ENCODE data around the gene REV3L. TPM values are rescaled to one million over a fixed set of nuclear protein-coding genes. Genes with fewer than 3 reads are reported as not detected.
A peak's percentile ranks its signal among the peaks of the same experiment; 100 is the strongest.

The REV3L gene
- total and polyA plus RNA-seq, 2 of the 13 experiments (the other 11 are each of a cell fraction or from before 2014, with no cell fraction given), result 12.8 to 31.3 TPM

DNA sequence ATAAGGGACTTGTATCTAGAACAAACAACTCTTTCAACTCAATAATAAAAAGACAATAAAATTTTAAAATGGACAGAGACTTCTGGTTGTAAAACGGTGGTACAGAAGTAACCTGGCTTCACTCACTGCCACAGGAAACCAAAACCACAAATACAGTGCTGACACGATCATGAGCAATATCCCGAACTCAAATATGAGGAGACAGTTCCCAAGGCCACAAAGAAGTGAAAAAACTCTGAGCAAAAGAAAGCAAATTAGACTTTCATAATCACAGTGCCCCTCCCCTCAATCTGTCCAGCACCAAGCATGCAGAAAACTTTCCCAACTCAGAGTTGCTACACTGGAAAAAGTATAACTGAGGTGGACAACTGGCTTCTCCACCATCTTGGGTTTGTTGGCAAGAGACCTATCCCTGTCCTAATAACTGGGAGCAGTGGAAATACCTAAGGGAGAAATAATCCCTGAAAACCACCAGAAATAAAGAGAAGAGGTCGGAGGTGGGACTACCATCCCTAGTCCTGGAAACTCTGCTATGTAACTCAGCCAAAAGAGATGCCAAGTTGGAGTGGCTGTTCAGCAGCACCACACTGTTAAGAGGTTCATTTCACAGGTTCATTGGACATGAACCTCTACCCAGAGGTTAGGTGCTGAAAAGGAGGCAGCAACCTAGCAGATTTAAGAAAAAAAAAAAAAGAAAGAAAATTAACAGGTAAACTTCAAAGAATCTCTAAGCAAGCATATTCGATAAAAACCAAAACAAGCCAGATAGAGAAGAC lies 55.5 kb downstream of the REV3L start (continued):
- TF ChIP-seq GABPB1 (CRISPR knock-in tag; IDR thresholded peaks at IDR 0.05) (no peak), MIER3 (CRISPR knock-in tag; IDR thresholded peaks at IDR 0.05; ENCODE audit: borderline replicate concordance) (no peak), ZNF333 (CRISPR knock-in tag; IDR thresholded peaks at IDR 0.05; ENCODE audit: borderline replicate concordance) (no peak), ZNF354B (CRISPR knock-in tag; IDR thresholded peaks at IDR 0.05) (0 out of 2 replicates have a peak, but pooled peaks have one; percentile 64), SP1 (IDR thresholded peaks at IDR 0.05) (no peak), SP1 (CRISPR knock-in tag; IDR thresholded peaks at IDR 0.05) (no peak), ZNF136 (CRISPR knock-in tag; IDR thresholded peaks at IDR 0.05; ENCODE audit: low read depth) (no peak), RNF2 (conservative IDR thresholded peaks at IDR 0.05; ENCODE audit: low read depth) (no peak), KMT2B (CRISPR knock-in tag; IDR thresholded peaks at IDR 0.05) (peak; percentile 58; the same call in 1 of the 2 replicates), TRIM24 (CRISPR knock-in tag; IDR thresholded peaks at IDR 0.05) (no peak), SRSF1 (optimal IDR thresholded peaks at IDR 0.05; ENCODE audit: low read depth, low read length) (no peak), HMG20B (CRISPR knock-in tag; conservative IDR thresholded peaks at IDR 0.05) (no peak), ZMAT3 (CRISPR knock-in tag; conservative IDR thresholded peaks at IDR 0.05) (no peak), RBM22 (optimal IDR thresholded peaks at IDR 0.05; ENCODE audit: low read length) (peak; percentile 31), CCDC6 (CRISPR knock-in tag; IDR thresholded peaks at IDR 0.05) (no peak), ZFP1 (CRISPR knock-in tag; IDR thresholded peaks at IDR 0.05) (no peak), CBX1 (IDR thresholded peaks at IDR 0.05; ENCODE audit: low read depth) (no peak), MATR3 (CRISPR knock-in tag; IDR thresholded peaks at IDR 0.05) (no peak), ZNF12 (CRISPR knock-in tag; IDR thresholded peaks at IDR 0.05) (0 out of 2 replicates have a peak, but pooled peaks have one; percentile 46), EHMT2 (IDR thresholded peaks at IDR 0.05; ENCODE audit: borderline replicate concordance, low read depth, low read length) (peak; percentile 85), ZNF652 (CRISPR knock-in tag; IDR thresholded peaks at IDR 0.05; ENCODE audit: borderline replicate concordance, low read depth) (no peak)
- TF ChIP-seq, protein P1, sequence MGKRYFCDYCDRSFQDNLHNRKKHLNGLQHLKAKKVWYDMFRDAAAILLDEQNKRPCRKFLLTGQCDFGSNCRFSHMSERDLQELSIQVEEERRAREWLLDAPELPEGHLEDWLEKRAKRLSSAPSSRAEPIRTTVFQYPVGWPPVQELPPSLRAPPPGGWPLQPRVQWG (CRISPR knock-in tag; IDR thresholded peaks at IDR 0.05; ENCODE audit: borderline replicate concordance, low read depth), result no peak
- TF ChIP-seq, protein P2, sequence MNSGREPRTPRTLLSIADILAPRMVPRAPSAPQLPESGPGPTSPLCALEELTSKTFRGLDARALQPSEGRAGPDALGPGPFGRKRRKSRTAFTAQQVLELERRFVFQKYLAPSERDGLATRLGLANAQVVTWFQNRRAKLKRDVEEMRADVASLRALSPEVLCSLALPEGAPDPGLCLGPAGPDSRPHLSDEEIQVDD (CRISPR knock-in tag; IDR thresholded peaks at IDR 0.05; ENCODE audit: borderline replicate concordance), result no peak
- TF ChIP-seq, protein P3, sequence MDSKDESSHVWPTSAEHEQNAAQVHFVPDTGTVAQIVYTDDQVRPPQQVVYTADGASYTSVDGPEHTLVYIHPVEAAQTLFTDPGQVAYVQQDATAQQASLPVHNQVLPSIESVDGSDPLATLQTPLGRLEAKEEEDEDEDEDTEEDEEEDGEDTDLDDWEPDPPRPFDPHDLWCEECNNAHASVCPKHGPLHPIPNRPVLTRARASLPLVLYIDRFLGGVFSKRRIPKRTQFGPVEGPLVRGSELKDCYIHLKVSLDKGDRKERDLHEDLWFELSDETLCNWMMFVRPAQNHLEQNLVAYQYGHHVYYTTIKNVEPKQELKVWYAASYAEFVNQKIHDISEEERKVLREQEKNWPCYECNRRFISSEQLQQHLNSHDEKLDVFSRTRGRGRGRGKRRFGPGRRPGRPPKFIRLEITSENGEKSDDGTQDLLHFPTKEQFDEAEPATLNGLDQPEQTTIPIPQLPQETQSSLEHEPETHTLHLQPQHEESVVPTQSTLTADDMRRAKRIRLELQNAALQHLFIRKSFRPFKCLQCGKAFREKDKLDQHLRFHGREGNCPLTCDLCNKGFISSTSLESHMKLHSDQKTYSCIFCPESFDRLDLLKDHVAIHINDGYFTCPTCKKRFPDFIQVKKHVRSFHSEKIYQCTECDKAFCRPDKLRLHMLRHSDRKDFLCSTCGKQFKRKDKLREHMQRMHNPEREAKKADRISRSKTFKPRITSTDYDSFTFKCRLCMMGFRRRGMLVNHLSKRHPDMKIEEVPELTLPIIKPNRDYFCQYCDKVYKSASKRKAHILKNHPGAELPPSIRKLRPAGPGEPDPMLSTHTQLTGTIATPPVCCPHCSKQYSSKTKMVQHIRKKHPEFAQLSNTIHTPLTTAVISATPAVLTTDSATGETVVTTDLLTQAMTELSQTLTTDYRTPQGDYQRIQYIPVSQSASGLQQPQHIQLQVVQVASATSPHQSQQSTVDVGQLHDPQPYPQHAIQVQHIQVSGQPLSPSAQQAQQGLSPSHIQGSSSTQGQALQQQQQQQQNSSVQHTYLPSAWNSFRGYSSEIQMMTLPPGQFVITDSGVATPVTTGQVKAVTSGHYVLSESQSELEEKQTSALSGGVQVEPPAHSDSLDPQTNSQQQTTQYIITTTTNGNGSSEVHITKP (CRISPR knock-in tag; IDR thresholded peaks at IDR 0.05; ENCODE audit: low read depth), result no peak
- TF ChIP-seq, protein P4, sequence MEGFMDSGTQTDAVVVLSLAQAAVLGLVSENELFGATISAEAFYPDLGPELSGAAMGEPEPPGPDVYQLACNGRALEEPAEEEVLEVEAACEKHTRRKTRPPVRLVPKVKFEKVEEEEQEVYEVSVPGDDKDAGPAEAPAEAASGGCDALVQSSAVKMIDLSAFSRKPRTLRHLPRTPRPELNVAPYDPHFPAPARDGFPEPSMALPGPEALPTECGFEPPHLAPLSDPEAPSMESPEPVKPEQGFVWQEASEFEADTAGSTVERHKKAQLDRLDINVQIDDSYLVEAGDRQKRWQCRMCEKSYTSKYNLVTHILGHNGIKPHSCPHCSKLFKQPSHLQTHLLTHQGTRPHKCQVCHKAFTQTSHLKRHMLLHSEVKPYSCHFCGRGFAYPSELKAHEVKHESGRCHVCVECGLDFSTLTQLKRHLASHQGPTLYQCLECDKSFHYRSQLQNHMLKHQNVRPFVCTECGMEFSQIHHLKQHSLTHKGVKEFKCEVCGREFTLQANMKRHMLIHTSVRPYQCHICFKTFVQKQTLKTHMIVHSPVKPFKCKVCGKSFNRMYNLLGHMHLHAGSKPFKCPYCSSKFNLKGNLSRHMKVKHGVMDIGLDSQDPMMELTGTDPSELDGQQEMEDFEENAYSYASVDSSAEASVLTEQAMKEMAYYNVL (CRISPR knock-in tag; IDR thresholded peaks at IDR 0.05; ENCODE audit: borderline replicate concordance), result peak; percentile 41; the same call in 1 of the 2 replicates

Data from HepG2 (cell line).